ENCODE data around the gene MRPS34.

- TF ChIP-seq, protein P1, sequence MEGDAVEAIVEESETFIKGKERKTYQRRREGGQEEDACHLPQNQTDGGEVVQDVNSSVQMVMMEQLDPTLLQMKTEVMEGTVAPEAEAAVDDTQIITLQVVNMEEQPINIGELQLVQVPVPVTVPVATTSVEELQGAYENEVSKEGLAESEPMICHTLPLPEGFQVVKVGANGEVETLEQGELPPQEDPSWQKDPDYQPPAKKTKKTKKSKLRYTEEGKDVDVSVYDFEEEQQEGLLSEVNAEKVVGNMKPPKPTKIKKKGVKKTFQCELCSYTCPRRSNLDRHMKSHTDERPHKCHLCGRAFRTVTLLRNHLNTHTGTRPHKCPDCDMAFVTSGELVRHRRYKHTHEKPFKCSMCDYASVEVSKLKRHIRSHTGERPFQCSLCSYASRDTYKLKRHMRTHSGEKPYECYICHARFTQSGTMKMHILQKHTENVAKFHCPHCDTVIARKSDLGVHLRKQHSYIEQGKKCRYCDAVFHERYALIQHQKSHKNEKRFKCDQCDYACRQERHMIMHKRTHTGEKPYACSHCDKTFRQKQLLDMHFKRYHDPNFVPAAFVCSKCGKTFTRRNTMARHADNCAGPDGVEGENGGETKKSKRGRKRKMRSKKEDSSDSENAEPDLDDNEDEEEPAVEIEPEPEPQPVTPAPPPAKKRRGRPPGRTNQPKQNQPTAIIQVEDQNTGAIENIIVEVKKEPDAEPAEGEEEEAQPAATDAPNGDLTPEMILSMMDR (IDR thresholded peaks at IDR 0.05): no peak
- TF ChIP-seq EP300 (IDR thresholded peaks at IDR 0.05; ENCODE audit: low read depth): no peak
These were observed 11.2 kb downstream of the MRPS34 start for GRCh38 chr16:1761751-1762150.

Data from transverse colon (tissue), 3 donors.